WTC11 (cell line): Measurements from ENCODE around the gene LIF. TPM values are rescaled to one million over a fixed set of nuclear protein-coding genes. Genes with fewer than 3 reads are reported as not detected.

ENCODE experiments used
- ATAC-seq: fragments of 200-7000 bp; cut with Tn5 transposase; 2 replicates; pipeline ENCODE4 v1.10.0; 2021; ENCODE audit warnings: mild to moderate bottlenecking, moderate library complexity
- CTCF ChIA-PET: fragments of 300-600 bp; sonication (Branson Sonifier 250); formaldehyde crosslinking; loops from one replicate; lab custom pipeline; 2021; ENCODE audit warnings: antibody characterized with exemption; lab: Charles Lee
- POLR2A ChIA-PET: fragments of 350-600 bp; sonication (Branson Sonifier 250); formaldehyde crosslinking; loops from one replicate; lab custom pipeline; 2021; ENCODE audit warnings: antibody characterized with exemption; lab: Charles Lee
- DNase-seq: peaks from one replicate; pipeline ENCODE4 v3.0.0; 2021; ENCODE audit warnings: low spot score
- H3K27ac Mint-ChIP-seq: 2 replicates; pipeline ENCODE4 v1.8.0; 2021; ENCODE audit warnings: mixed read lengths
- H3K27me3 Mint-ChIP-seq: 2 replicates; pipeline ENCODE4 v1.8.0; 2021; ENCODE audit warnings: low read depth, mild to moderate bottlenecking, moderate library complexity, mixed read lengths
- H3K36me3 Mint-ChIP-seq: 2 replicates; pipeline ENCODE4 v1.8.0; 2021; ENCODE audit warnings: mixed read lengths
- H3K4me1 Mint-ChIP-seq: 2 replicates; pipeline ENCODE4 v1.8.0; 2022; ENCODE audit warnings: mixed read lengths
- H3K4me3 Mint-ChIP-seq: 2 replicates; pipeline ENCODE4 v1.8.0; 2021; ENCODE audit warnings: mild to moderate bottlenecking, moderate library complexity, mixed read lengths
- H3K9me3 Mint-ChIP-seq: 2 replicates; pipeline ENCODE4 v1.8.0; 2021; ENCODE audit warnings: mixed read lengths
- FOXJ3 ChIP-seq: sonication (generic); formaldehyde crosslinking; IDR thresholded peaks from 2 replicates; pipeline ENCODE4 v1.9.0; 2021; ENCODE audit warnings: missing genetic modification reagents, mild to moderate bottlenecking, borderline replicate concordance
- FOXK1 ChIP-seq: sonication (generic); formaldehyde crosslinking; IDR thresholded peaks from 2 replicates; pipeline ENCODE4 v1.8.0; 2022; ENCODE audit warnings: mild to moderate bottlenecking, moderate library complexity, missing genetic modification reagents
- GABPB1 ChIP-seq: sonication (generic); formaldehyde crosslinking; IDR thresholded peaks from 2 replicates; pipeline ENCODE4 v1.8.1; 2023; ENCODE audit warnings: mild to moderate bottlenecking, missing genetic modification reagents
- GTF2I ChIP-seq: fragments of 250-450 bp; sonication (Bioruptor Pico); conservative IDR thresholded peaks from 2 replicates; pipeline ENCODE4 v1.4.0; 2021; ENCODE audit warnings: mild to moderate bottlenecking
- JAZF1 ChIP-seq: fragments of 250-450 bp; sonication (Bioruptor Pico); IDR thresholded peaks from 2 replicates; pipeline ENCODE4 v1.9.0; 2021; ENCODE audit warnings: moderate library complexity, mild to moderate bottlenecking, inconsistent platforms
- NFYB ChIP-seq: sonication (generic); formaldehyde crosslinking; conservative IDR thresholded peaks from 2 replicates; pipeline ENCODE4 v1.8.0; 2022; ENCODE audit warnings: low read depth, missing genetic modification reagents
- PRRX2 ChIP-seq: fragments of 250-450 bp; sonication (Bioruptor Pico); IDR thresholded peaks from 2 replicates; pipeline ENCODE4 v1.8.0; 2021; ENCODE audit warnings: mild to moderate bottlenecking
- ZNF416 ChIP-seq: fragments of 250-450 bp; sonication (Bioruptor Pico); IDR thresholded peaks from 2 replicates; pipeline ENCODE4 v1.9.0; 2021; ENCODE audit warnings: mild to moderate bottlenecking, inconsistent platforms
- ZNF423 ChIP-seq: fragments of 250-450 bp; sonication (Bioruptor Pico); IDR thresholded peaks from 2 replicates; pipeline ENCODE4 v2.1.2; 2022; ENCODE audit warnings: mild to moderate bottlenecking, moderate library complexity
- total RNA-seq: library from RNA; stranded (reverse); gene quantifications from 3 replicates; pipeline ENCODE4 v1.2.3, GENCODE V29; 2021
- TF ChIP-seq, protein P1 (sequence below): fragments of 250-450 bp; sonication (Bioruptor Pico); IDR thresholded peaks from 2 replicates; pipeline ENCODE4 v1.9.0; 2021; ENCODE audit warnings: mild to moderate bottlenecking, borderline replicate concordance
- TF ChIP-seq, protein P2 (sequence below): sonication (generic); formaldehyde crosslinking; IDR thresholded peaks from 2 replicates; pipeline ENCODE4 v1.8.1; 2022; ENCODE audit warnings: missing genetic modification reagents, borderline replicate concordance
- TF ChIP-seq, protein P3 (sequence below): sonication (generic); formaldehyde crosslinking; IDR thresholded peaks from 2 replicates; pipeline ENCODE4 v1.8.0; 2023; ENCODE audit warnings: missing genetic modification reagents, mild to moderate bottlenecking, borderline replicate concordance
- TF ChIP-seq, protein P4 (sequence below): sonication (generic); formaldehyde crosslinking; IDR thresholded peaks from 2 replicates; pipeline ENCODE4 v1.8.0; 2022; ENCODE audit warnings: mild to moderate bottlenecking, missing genetic modification reagents
- TF ChIP-seq, protein P5 (sequence below): sonication (generic); formaldehyde crosslinking; IDR thresholded peaks from 2 replicates; pipeline ENCODE4 v1.8.1; 2023; ENCODE audit warnings: mild to moderate bottlenecking, missing genetic modification reagents, borderline replicate concordance

The LIF gene
- total RNA-seq, 1 experiment from 2014 or later = 7.2 TPM

DNA sequence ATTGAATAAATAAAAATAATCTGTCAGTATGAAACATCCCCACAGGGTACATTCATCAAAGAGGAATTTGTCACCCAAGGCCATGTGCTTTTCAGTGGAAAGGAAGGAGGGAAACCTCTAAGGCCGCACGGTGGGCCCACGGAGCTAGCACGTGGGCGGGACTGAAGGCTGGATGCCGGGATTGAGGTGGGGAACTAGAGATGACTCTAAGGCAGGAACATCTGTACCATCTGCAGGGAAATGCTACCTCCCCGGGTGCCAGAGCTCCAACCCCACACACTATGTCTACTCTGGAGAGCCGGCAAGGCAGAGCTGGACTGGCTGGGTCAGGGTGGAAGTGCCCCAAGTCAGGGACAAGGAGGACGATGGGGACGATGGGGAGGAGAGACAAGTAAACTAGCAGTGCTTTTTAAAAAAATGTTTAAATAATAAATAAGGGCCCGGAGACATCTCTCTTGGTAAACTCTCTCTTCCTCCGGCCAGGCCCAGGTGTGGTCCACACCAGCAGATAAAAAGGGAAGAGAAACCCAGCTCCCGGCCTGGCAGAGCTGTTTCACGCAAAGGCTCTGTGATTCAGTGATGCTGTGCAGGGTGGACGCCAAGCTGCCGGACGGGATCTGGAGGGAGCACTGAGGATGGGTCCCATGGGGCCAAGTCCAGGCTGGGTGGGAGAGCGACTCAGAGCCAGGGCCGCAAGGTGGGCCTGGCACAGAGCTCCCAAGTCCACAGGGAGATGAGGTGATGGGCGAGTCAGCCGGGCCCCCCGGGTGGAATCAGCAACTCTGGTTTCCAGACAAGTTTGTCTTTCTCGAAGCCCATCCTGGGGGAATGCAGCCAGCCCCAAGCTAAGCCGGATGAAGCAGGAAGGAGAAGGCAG, 5.8 kb downstream of the LIF start:
- H3K36me3 Mint-ChIP-seq = peaks cover 12% of the 10 kb centered on the region; the same call in 1 of the 2 replicates
- no peak overlapping the region for H3K4me3 Mint-ChIP-seq
- TF ChIP-seq, protein P1, sequence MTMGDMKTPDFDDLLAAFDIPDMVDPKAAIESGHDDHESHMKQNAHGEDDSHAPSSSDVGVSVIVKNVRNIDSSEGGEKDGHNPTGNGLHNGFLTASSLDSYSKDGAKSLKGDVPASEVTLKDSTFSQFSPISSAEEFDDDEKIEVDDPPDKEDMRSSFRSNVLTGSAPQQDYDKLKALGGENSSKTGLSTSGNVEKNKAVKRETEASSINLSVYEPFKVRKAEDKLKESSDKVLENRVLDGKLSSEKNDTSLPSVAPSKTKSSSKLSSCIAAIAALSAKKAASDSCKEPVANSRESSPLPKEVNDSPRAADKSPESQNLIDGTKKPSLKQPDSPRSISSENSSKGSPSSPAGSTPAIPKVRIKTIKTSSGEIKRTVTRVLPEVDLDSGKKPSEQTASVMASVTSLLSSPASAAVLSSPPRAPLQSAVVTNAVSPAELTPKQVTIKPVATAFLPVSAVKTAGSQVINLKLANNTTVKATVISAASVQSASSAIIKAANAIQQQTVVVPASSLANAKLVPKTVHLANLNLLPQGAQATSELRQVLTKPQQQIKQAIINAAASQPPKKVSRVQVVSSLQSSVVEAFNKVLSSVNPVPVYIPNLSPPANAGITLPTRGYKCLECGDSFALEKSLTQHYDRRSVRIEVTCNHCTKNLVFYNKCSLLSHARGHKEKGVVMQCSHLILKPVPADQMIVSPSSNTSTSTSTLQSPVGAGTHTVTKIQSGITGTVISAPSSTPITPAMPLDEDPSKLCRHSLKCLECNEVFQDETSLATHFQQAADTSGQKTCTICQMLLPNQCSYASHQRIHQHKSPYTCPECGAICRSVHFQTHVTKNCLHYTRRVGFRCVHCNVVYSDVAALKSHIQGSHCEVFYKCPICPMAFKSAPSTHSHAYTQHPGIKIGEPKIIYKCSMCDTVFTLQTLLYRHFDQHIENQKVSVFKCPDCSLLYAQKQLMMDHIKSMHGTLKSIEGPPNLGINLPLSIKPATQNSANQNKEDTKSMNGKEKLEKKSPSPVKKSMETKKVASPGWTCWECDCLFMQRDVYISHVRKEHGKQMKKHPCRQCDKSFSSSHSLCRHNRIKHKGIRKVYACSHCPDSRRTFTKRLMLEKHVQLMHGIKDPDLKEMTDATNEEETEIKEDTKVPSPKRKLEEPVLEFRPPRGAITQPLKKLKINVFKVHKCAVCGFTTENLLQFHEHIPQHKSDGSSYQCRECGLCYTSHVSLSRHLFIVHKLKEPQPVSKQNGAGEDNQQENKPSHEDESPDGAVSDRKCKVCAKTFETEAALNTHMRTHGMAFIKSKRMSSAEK (CRISPR knock-in tag) = no peak
- no peak for TF ChIP-seq JAZF1
- no peak for TF ChIP-seq FOXJ3
- no peak for TF ChIP-seq GTF2I (CRISPR knock-in tag)
- TF ChIP-seq, protein P2, sequence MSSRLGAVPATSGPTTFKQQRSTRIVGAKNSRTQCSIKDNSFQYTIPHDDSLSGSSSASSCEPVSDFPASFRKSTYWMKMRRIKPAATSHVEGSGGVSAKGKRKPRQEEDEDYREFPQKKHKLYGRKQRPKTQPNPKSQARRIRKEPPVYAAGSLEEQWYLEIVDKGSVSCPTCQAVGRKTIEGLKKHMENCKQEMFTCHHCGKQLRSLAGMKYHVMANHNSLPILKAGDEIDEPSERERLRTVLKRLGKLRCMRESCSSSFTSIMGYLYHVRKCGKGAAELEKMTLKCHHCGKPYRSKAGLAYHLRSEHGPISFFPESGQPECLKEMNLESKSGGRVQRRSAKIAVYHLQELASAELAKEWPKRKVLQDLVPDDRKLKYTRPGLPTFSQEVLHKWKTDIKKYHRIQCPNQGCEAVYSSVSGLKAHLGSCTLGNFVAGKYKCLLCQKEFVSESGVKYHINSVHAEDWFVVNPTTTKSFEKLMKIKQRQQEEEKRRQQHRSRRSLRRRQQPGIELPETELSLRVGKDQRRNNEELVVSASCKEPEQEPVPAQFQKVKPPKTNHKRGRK (CRISPR knock-in tag) = no peak
- no peak for TF ChIP-seq GABPB1 (CRISPR knock-in tag)
- TF ChIP-seq ZNF423 = no peak
- TF ChIP-seq, protein P3, sequence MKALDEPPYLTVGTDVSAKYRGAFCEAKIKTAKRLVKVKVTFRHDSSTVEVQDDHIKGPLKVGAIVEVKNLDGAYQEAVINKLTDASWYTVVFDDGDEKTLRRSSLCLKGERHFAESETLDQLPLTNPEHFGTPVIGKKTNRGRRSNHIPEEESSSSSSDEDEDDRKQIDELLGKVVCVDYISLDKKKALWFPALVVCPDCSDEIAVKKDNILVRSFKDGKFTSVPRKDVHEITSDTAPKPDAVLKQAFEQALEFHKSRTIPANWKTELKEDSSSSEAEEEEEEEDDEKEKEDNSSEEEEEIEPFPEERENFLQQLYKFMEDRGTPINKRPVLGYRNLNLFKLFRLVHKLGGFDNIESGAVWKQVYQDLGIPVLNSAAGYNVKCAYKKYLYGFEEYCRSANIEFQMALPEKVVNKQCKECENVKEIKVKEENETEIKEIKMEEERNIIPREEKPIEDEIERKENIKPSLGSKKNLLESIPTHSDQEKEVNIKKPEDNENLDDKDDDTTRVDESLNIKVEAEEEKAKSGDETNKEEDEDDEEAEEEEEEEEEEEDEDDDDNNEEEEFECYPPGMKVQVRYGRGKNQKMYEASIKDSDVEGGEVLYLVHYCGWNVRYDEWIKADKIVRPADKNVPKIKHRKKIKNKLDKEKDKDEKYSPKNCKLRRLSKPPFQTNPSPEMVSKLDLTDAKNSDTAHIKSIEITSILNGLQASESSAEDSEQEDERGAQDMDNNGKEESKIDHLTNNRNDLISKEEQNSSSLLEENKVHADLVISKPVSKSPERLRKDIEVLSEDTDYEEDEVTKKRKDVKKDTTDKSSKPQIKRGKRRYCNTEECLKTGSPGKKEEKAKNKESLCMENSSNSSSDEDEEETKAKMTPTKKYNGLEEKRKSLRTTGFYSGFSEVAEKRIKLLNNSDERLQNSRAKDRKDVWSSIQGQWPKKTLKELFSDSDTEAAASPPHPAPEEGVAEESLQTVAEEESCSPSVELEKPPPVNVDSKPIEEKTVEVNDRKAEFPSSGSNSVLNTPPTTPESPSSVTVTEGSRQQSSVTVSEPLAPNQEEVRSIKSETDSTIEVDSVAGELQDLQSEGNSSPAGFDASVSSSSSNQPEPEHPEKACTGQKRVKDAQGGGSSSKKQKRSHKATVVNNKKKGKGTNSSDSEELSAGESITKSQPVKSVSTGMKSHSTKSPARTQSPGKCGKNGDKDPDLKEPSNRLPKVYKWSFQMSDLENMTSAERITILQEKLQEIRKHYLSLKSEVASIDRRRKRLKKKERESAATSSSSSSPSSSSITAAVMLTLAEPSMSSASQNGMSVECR (CRISPR knock-in tag) = no peak
- TF ChIP-seq, protein P4, sequence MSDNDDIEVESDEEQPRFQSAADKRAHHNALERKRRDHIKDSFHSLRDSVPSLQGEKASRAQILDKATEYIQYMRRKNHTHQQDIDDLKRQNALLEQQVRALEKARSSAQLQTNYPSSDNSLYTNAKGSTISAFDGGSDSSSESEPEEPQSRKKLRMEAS (CRISPR knock-in tag) = no peak
- POLR2A ChIA-PET = no interaction called here
- CTCF ChIA-PET = interaction anchor here (2.3 kb wide), 1 partner anchor 15 kb away, joined by 16 read pairs; no protein-coding TSS in a partner anchor
- no peak for ATAC-seq
- H3K4me1 Mint-ChIP-seq = peaks cover 47% of the 10 kb centered on the region
- no peak overlapping the region for H3K27ac Mint-ChIP-seq
- H3K9me3 Mint-ChIP-seq = no peaks in the 10 kb centered on the region
- no peak for DNase-seq
- no peaks in the 10 kb centered on the region; the same call in 1 of the 2 replicates for H3K27me3 Mint-ChIP-seq

DNA sequence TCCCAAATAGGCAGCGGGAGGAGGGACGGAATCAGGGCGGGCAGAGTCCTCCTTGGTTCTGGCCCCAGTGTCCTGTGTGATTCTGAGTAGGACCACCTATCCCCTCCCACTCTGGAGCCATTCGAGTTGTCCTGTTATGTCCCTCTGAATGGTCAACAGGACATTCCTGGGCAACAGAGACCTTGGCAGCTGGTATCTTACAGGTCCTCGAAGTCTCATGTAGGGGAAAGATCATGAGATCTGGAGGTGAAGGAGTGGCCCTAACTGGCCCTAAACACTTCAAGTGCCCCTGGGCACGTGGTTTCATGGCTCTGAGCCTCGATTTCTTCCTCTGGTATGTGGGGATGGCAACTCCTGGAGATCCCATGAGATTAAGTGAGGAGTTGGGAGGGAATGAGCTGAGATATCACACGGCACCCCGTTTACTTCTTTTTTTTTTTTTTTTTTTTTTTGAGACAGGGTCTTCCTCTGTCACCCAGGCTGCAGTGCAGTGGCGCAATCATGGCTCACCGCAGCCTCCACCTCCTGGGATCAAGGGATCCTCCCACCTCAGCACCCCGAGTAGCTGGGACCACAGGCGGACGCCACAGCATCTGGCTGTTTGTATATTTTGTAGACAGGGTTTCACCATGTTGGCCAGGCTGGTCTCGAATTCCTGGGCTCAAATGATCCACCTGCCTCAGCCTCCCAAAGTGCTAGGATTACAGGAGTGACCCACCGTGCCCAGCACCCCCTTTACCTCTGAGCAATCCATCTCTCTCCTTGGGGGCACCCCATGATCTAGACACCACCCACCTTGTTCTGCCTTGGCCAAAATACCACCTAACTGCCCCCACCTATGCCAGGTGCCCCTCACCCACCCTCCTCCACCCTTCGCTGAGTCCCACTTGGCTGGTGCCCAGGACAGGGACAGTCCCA, 6.8 kb downstream of the LIF start:
- ChIA-PET CTCF (interaction anchor here (1.6 kb wide), 1 partner anchor 48 kb away, joined by 9 read pairs; no protein-coding TSS in a partner anchor), POLR2A (no interaction called here)
- H3K27me3 Mint-ChIP-seq = no peaks in the 10 kb centered on the region; the same call in 1 of the 2 replicates
- H3K36me3 Mint-ChIP-seq = peaks cover 12% of the 10 kb centered on the region; the same call in 1 of the 2 replicates
- no peak for ATAC-seq
- no peak overlapping the region for H3K27ac Mint-ChIP-seq
- DNase-seq = no peak
- H3K4me3 Mint-ChIP-seq = no peak overlapping the region
- H3K9me3 Mint-ChIP-seq = no peaks in the 10 kb centered on the region
- H3K4me1 Mint-ChIP-seq = peaks cover 49% of the 10 kb centered on the region
- TF ChIP-seq JAZF1 (no peak), FOXK1 (CRISPR knock-in tag) (no peak), ZNF416 (CRISPR knock-in tag) (no peak), PRRX2 (CRISPR knock-in tag) (no peak), NFYB (CRISPR knock-in tag) (no peak)
- TF ChIP-seq, protein P5, sequence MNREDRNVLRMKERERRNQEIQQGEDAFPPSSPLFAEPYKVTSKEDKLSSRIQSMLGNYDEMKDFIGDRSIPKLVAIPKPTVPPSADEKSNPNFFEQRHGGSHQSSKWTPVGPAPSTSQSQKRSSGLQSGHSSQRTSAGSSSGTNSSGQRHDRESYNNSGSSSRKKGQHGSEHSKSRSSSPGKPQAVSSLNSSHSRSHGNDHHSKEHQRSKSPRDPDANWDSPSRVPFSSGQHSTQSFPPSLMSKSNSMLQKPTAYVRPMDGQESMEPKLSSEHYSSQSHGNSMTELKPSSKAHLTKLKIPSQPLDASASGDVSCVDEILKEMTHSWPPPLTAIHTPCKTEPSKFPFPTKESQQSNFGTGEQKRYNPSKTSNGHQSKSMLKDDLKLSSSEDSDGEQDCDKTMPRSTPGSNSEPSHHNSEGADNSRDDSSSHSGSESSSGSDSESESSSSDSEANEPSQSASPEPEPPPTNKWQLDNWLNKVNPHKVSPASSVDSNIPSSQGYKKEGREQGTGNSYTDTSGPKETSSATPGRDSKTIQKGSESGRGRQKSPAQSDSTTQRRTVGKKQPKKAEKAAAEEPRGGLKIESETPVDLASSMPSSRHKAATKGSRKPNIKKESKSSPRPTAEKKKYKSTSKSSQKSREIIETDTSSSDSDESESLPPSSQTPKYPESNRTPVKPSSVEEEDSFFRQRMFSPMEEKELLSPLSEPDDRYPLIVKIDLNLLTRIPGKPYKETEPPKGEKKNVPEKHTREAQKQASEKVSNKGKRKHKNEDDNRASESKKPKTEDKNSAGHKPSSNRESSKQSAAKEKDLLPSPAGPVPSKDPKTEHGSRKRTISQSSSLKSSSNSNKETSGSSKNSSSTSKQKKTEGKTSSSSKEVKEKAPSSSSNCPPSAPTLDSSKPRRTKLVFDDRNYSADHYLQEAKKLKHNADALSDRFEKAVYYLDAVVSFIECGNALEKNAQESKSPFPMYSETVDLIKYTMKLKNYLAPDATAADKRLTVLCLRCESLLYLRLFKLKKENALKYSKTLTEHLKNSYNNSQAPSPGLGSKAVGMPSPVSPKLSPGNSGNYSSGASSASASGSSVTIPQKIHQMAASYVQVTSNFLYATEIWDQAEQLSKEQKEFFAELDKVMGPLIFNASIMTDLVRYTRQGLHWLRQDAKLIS (CRISPR knock-in tag) = no peak
- TF ChIP-seq, protein P2 (CRISPR knock-in tag) = no peak
